Measurements from ENCODE around the gene TULP4.

- TF ChIP-seq SUZ12 (IDR thresholded peaks at IDR 0.05) (no peak), LEF1 (IDR thresholded peaks at IDR 0.05; ENCODE audit: borderline replicate concordance) (no peak), BHLHE40 (IDR thresholded peaks at IDR 0.05; ENCODE audit: borderline replicate concordance) (no peak), HDGF (IDR thresholded peaks at IDR 0.05; ENCODE audit: borderline replicate concordance) (no peak), FOXM1 (IDR thresholded peaks at IDR 0.05; ENCODE audit: borderline replicate concordance) (no peak), SP1 (IDR thresholded peaks at IDR 0.05) (no peak), FOXK2 (IDR thresholded peaks at IDR 0.05) (no peak), ELF4 (IDR thresholded peaks at IDR 0.05) (no peak), FOXA1 (IDR thresholded peaks at IDR 0.05) (no peak), NFRKB (IDR thresholded peaks at IDR 0.05) (no peak)
Measured at GRCh38 chr6:158383057-158383456, 70.8 kb downstream of the TULP4 start.
